ENCODE results near the gene SLX9.
A peak's percentile ranks its signal among the peaks of the same experiment; 100 is the strongest.

Gene SLX9

GRCh38 chr21:44995343-44995941 lies 55.6 kb downstream of the SLX9 start:
- no peak for DNase-seq (ENCODE audit: low read depth)
- no peak overlapping the region for H3K4me3 ChIP-seq (ENCODE audit: low read depth, low read length)

GRCh38 chr21:44996096-44996495 lies 56.3 kb downstream of the SLX9 start:
- DNase-seq (ENCODE audit: low read depth), result no peak
- H3K4me3 ChIP-seq (ENCODE audit: low read depth, low read length), result no peak overlapping the region

GRCh38 chr21:44996501-44996921 lies 56.7 kb downstream of the SLX9 start:
- DNase-seq (ENCODE audit: low read depth), result no peak
- H3K4me3 ChIP-seq (ENCODE audit: low read depth, low read length), result no peak overlapping the region

- H3K4me3 ChIP-seq (ENCODE audit: low read depth, low read length), result no peak overlapping the region
- no peak for DNase-seq (ENCODE audit: low read depth)
These were observed 57.4 kb downstream of the SLX9 start for GRCh38 chr21:44996983-44997936.

- no peak overlapping the region for H3K4me3 ChIP-seq (ENCODE audit: low read depth, low read length)
- DNase-seq (ENCODE audit: low read depth), result no peak
These were observed 58.3 kb downstream of the SLX9 start for GRCh38 chr21:44998086-44998620.

- no peak for DNase-seq (ENCODE audit: low read depth)
- H3K4me3 ChIP-seq (ENCODE audit: low read depth, low read length), result no peak overlapping the region
These were observed 59.0 kb downstream of the SLX9 start for GRCh38 chr21:44998621-44999427.

- no peak overlapping the region for H3K4me3 ChIP-seq (ENCODE audit: low read depth, low read length)
- no peak for DNase-seq (ENCODE audit: low read depth)
These were observed 59.7 kb downstream of the SLX9 start for GRCh38 chr21:44999428-44999971.

- no peak overlapping the region for H3K4me3 ChIP-seq (ENCODE audit: low read depth, low read length)
- DNase-seq (ENCODE audit: low read depth), result no peak
These were observed 60.3 kb downstream of the SLX9 start for GRCh38 chr21:44999972-45000636.

GRCh38 chr21:45000637-45001133 lies 60.9 kb downstream of the SLX9 start:
- DNase-seq (ENCODE audit: low read depth), result no peak
- no peak overlapping the region for H3K4me3 ChIP-seq (ENCODE audit: low read depth, low read length)

GRCh38 chr21:45001134-45002095 lies 61.6 kb downstream of the SLX9 start:
- no peak overlapping the region for H3K4me3 ChIP-seq (ENCODE audit: low read depth, low read length)
- DNase-seq (ENCODE audit: low read depth), result peak; percentile 34

GRCh38 chr21:45002381-45003204 lies 62.8 kb downstream of the SLX9 start:
- DNase-seq (ENCODE audit: low read depth), result no peak
- no peak overlapping the region for H3K4me3 ChIP-seq (ENCODE audit: low read depth, low read length)

GRCh38 chr21:45003331-45004058 lies 63.7 kb downstream of the SLX9 start:
- no peak for DNase-seq (ENCODE audit: low read depth)
- no peak overlapping the region for H3K4me3 ChIP-seq (ENCODE audit: low read depth, low read length)

- no peak for DNase-seq (ENCODE audit: low read depth)
- no peak overlapping the region for H3K4me3 ChIP-seq (ENCODE audit: low read depth, low read length)
These were observed 64.2 kb downstream of the SLX9 start for GRCh38 chr21:45004059-45004422.

- DNase-seq (ENCODE audit: low read depth), result no peak
- no peak overlapping the region for H3K4me3 ChIP-seq (ENCODE audit: low read depth, low read length)
These were observed 64.8 kb downstream of the SLX9 start for GRCh38 chr21:45004481-45005247.

GRCh38 chr21:45006536-45007095 lies 66.8 kb downstream of the SLX9 start:
- DNase-seq (ENCODE audit: low read depth), result no peak

More at GRCh38 chr21:45006536-45007095, 66.8 kb downstream of the SLX9 start:
- H3K4me3 ChIP-seq (ENCODE audit: low read depth, low read length), result no peak overlapping the region

Data from skeletal muscle cell (primary cell).